ENCODE results near the gene AFF3. TPM values are rescaled to one million over a fixed set of nuclear protein-coding genes. Genes with fewer than 3 reads are reported as not detected.

Gene AFF3
- total and polyA plus RNA-seq, 4 donors, result 0.48 to 5.3 (median 2.3) TPM

DNA sequence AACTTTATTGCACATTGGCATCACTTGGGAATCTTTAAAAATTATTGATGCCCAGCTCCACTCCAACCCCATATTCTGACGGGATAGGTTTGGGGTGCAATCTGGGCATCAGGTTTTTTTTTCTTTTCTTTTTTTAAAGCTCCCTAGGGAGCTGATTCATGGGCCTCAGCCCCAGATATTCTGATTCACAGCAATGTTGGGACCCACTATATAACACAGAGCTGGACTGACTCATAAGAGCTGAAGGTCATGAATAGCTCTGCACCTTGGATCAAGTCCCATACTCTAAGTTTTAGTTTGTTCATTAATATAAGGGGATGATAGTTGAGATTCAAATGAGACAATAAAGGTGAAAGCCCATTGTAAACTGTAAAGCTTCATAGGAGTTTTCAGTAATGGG is 461.4 kb downstream of the AFF3 start:
- H3K27ac ChIP-seq (ENCODE audit: low read depth in 1 of 2, low read length in 2 of 2), result no peak overlapping the region
- H3K27me3 ChIP-seq (ENCODE audit: control insufficient read depth in 4 of 4, insufficient read depth in 4 of 4, low read length in 3 of 4), result no peaks in the 10 kb centered on the region
- WGBS, result 92% methylated on average over 1 of the region's 1 CpG
- H3K4me3 ChIP-seq (ENCODE audit: low read depth in 1 of 3, low read length in 3 of 3), result no peak overlapping the region
- H3K9me3 ChIP-seq (ENCODE audit: control insufficient read depth in 4 of 4, low read length in 3 of 4), result no peaks in the 10 kb centered on the region
- no peaks in the 10 kb centered on the region for H3K4me1 ChIP-seq (ENCODE audit: control insufficient read depth in 4 of 4, insufficient read depth in 4 of 4, low read length in 3 of 4)
- TF ChIP-seq HNF4A (conservative IDR thresholded peaks at IDR 0.05) (no peak), TAF1 (conservative IDR thresholded peaks at IDR 0.05) (no peak), HNF4G (IDR thresholded peaks at IDR 0.05) (no peak), FOXA1 (IDR thresholded peaks at IDR 0.05) (no peak), NR2F2 (IDR thresholded peaks at IDR 0.05) (no peak), FOXA2 (IDR thresholded peaks at IDR 0.05) (no peak), RXRA (IDR thresholded peaks at IDR 0.05) (no peak)
- TF ChIP-seq, protein P1, sequence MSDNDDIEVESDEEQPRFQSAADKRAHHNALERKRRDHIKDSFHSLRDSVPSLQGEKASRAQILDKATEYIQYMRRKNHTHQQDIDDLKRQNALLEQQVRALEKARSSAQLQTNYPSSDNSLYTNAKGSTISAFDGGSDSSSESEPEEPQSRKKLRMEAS (IDR thresholded peaks at IDR 0.05), result no peak
- TF ChIP-seq, protein P2, sequence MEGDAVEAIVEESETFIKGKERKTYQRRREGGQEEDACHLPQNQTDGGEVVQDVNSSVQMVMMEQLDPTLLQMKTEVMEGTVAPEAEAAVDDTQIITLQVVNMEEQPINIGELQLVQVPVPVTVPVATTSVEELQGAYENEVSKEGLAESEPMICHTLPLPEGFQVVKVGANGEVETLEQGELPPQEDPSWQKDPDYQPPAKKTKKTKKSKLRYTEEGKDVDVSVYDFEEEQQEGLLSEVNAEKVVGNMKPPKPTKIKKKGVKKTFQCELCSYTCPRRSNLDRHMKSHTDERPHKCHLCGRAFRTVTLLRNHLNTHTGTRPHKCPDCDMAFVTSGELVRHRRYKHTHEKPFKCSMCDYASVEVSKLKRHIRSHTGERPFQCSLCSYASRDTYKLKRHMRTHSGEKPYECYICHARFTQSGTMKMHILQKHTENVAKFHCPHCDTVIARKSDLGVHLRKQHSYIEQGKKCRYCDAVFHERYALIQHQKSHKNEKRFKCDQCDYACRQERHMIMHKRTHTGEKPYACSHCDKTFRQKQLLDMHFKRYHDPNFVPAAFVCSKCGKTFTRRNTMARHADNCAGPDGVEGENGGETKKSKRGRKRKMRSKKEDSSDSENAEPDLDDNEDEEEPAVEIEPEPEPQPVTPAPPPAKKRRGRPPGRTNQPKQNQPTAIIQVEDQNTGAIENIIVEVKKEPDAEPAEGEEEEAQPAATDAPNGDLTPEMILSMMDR (IDR thresholded peaks at IDR 0.05; ENCODE audit: low read depth, low read length, missing input control), result no peak
- no peaks in the 10 kb centered on the region for H3K36me3 ChIP-seq (ENCODE audit: control insufficient read depth in 4 of 4, insufficient read depth in 3 of 4, low read depth in 1 of 4, low read length in 3 of 4)
- H3K9ac ChIP-seq (ENCODE audit: low read depth in 1 of 2, low read length in 2 of 2), result no peak overlapping the region
- DNase-seq (ENCODE audit: low spot score), result no peak

DNA sequence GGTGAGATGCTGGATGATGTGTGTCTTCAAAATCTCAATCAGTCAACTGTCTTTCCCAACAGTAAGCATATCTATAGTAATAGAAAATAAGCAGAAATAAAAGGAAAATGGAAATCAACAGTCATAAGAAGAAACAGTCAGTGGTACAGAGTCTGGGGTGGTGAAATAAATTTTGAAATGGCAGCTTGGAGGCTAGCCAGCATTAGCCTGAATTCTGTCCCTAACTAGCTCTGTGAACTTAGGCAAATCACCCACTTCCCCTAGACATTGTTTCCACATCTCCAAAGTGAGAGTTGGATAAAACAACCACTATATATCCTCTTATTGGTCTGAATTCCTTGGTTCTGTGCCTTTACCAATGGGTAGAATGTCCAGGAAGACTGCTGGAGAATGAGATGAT is 462.9 kb downstream of the AFF3 start:
- Histone ChIP-seq H3K9me3 (ENCODE audit: control insufficient read depth in 4 of 4, low read length in 3 of 4) (no peaks in the 10 kb centered on the region), H3K4me1 (ENCODE audit: control insufficient read depth in 4 of 4, insufficient read depth in 4 of 4, low read length in 3 of 4) (no peaks in the 10 kb centered on the region), H3K36me3 (ENCODE audit: control insufficient read depth in 4 of 4, insufficient read depth in 3 of 4, low read depth in 1 of 4, low read length in 3 of 4) (no peaks in the 10 kb centered on the region), H3K27me3 (ENCODE audit: control insufficient read depth in 4 of 4, insufficient read depth in 4 of 4, low read length in 3 of 4) (no peaks in the 10 kb centered on the region), H3K27ac (ENCODE audit: low read depth in 1 of 2, low read length in 2 of 2) (no peak overlapping the region), H3K4me3 (ENCODE audit: low read depth in 1 of 3, low read length in 3 of 3) (no peak overlapping the region), H3K9ac (ENCODE audit: low read depth in 1 of 2, low read length in 2 of 2) (no peak overlapping the region)
- no peak for DNase-seq (ENCODE audit: low spot score)
- TF ChIP-seq HNF4A (conservative IDR thresholded peaks at IDR 0.05) (no peak), RXRA (IDR thresholded peaks at IDR 0.05) (no peak), FOXA2 (IDR thresholded peaks at IDR 0.05) (no peak), HNF4G (IDR thresholded peaks at IDR 0.05) (no peak), TAF1 (conservative IDR thresholded peaks at IDR 0.05) (no peak), EGR1 (IDR thresholded peaks at IDR 0.05; ENCODE audit: low read depth in 2 of 2) (no peak), NR2F2 (IDR thresholded peaks at IDR 0.05) (no peak), SP1 (IDR thresholded peaks at IDR 0.05) (no peak), GABPA (IDR thresholded peaks at IDR 0.05 in 1 of 2, conservative IDR thresholded peaks at IDR 0.05 in 1 of 2) (no peak)
- TF ChIP-seq, protein P3, sequence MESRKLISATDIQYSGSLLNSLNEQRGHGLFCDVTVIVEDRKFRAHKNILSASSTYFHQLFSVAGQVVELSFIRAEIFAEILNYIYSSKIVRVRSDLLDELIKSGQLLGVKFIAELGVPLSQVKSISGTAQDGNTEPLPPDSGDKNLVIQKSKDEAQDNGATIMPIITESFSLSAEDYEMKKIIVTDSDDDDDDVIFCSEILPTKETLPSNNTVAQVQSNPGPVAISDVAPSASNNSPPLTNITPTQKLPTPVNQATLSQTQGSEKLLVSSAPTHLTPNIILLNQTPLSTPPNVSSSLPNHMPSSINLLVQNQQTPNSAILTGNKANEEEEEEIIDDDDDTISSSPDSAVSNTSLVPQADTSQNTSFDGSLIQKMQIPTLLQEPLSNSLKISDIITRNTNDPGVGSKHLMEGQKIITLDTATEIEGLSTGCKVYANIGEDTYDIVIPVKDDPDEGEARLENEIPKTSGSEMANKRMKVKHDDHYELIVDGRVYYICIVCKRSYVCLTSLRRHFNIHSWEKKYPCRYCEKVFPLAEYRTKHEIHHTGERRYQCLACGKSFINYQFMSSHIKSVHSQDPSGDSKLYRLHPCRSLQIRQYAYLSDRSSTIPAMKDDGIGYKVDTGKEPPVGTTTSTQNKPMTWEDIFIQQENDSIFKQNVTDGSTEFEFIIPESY (IDR thresholded peaks at IDR 0.05), result no peak
- TF ChIP-seq, protein P2 (IDR thresholded peaks at IDR 0.05; ENCODE audit: low read depth, low read length, missing input control), result no peak
- TF ChIP-seq, protein P4, sequence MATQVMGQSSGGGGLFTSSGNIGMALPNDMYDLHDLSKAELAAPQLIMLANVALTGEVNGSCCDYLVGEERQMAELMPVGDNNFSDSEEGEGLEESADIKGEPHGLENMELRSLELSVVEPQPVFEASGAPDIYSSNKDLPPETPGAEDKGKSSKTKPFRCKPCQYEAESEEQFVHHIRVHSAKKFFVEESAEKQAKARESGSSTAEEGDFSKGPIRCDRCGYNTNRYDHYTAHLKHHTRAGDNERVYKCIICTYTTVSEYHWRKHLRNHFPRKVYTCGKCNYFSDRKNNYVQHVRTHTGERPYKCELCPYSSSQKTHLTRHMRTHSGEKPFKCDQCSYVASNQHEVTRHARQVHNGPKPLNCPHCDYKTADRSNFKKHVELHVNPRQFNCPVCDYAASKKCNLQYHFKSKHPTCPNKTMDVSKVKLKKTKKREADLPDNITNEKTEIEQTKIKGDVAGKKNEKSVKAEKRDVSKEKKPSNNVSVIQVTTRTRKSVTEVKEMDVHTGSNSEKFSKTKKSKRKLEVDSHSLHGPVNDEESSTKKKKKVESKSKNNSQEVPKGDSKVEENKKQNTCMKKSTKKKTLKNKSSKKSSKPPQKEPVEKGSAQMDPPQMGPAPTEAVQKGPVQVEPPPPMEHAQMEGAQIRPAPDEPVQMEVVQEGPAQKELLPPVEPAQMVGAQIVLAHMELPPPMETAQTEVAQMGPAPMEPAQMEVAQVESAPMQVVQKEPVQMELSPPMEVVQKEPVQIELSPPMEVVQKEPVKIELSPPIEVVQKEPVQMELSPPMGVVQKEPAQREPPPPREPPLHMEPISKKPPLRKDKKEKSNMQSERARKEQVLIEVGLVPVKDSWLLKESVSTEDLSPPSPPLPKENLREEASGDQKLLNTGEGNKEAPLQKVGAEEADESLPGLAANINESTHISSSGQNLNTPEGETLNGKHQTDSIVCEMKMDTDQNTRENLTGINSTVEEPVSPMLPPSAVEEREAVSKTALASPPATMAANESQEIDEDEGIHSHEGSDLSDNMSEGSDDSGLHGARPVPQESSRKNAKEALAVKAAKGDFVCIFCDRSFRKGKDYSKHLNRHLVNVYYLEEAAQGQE (IDR thresholded peaks at IDR 0.05), result no peak
- TF ChIP-seq, protein P5, sequence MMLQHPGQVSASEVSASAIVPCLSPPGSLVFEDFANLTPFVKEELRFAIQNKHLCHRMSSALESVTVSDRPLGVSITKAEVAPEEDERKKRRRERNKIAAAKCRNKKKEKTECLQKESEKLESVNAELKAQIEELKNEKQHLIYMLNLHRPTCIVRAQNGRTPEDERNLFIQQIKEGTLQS (IDR thresholded peaks at IDR 0.05), result no peak

Measured in liver (tissue), 9 donors.